Ishikawa (cell line): Measurements from ENCODE around the gene HTRA1.

ENCODE experiments used
- CEBPB ChIP-seq: IDR thresholded peaks from 2 replicates; pipeline ENCODE4 v1.6.1; 2012
- CREB1 ChIP-seq: IDR thresholded peaks from 2 replicates; pipeline ENCODE4 v1.6.1; 2012; ENCODE audit warnings: low read depth
- EGR1 ChIP-seq: IDR thresholded peaks from 2 replicates; pipeline ENCODE4 v1.6.1; 2012
- EP300 ChIP-seq: IDR thresholded peaks from 2 replicates; pipeline ENCODE4 v1.6.1; 2012; ENCODE audit warnings: borderline replicate concordance
- FOXM1 ChIP-seq: IDR thresholded peaks from 2 replicates; pipeline ENCODE4 v1.6.1; 2012; ENCODE audit warnings: low read depth, borderline replicate concordance
- MAX ChIP-seq: IDR thresholded peaks from 2 replicates; pipeline ENCODE4 v1.6.1; 2012
- NFIC ChIP-seq: IDR thresholded peaks from 2 replicates; pipeline ENCODE4 v1.6.1; 2012
- RAD21 ChIP-seq: IDR thresholded peaks from 2 replicates; pipeline ENCODE4 v1.6.1; 2012; ENCODE audit warnings: low read depth
- REST ChIP-seq: IDR thresholded peaks from 2 replicates; pipeline ENCODE4 v1.6.1; 2012; ENCODE audit warnings: low read depth, mild to moderate bottlenecking
- TAF1 ChIP-seq: IDR thresholded peaks from 2 replicates; pipeline ENCODE4 v1.6.1; 2012; ENCODE audit warnings: low read depth, mild to moderate bottlenecking
- TCF12 ChIP-seq: IDR thresholded peaks from 2 replicates; pipeline ENCODE4 v1.6.1; 2012; ENCODE audit warnings: low read depth
- TEAD4 ChIP-seq: IDR thresholded peaks from 2 replicates; pipeline ENCODE4 v1.6.1; 2012
- USF1 ChIP-seq: IDR thresholded peaks from 2 replicates; pipeline ENCODE4 v1.6.1; 2012
- YY1 ChIP-seq: IDR thresholded peaks from 2 replicates; pipeline ENCODE4 v1.6.1; 2012; ENCODE audit warnings: low read depth
- ZBTB7A ChIP-seq: IDR thresholded peaks from 2 replicates; pipeline ENCODE4 v1.6.1; 2012; ENCODE audit warnings: low read depth

The HTRA1 gene

GRCh38 chr10:122557516-122557915 is 96.2 kb downstream of the HTRA1 start:
- TF ChIP-seq REST = no peak
- no peak for TF ChIP-seq CREB1
- no peak for TF ChIP-seq EP300
- no peak for TF ChIP-seq CEBPB
- TF ChIP-seq RAD21 = no peak
- no peak for TF ChIP-seq TCF12
- no peak for TF ChIP-seq TEAD4
- no peak for TF ChIP-seq YY1
- no peak for TF ChIP-seq FOXM1
- TF ChIP-seq USF1 = no peak
- no peak for TF ChIP-seq ZBTB7A
- TF ChIP-seq MAX = no peak
- TF ChIP-seq TAF1 = no peak
- no peak for TF ChIP-seq EGR1
- TF ChIP-seq NFIC = no peak

- TF ChIP-seq CREB1 = no peak
- TF ChIP-seq USF1 = no peak
- no peak for TF ChIP-seq MAX
- no peak for TF ChIP-seq EP300
- TF ChIP-seq YY1 = no peak
- TF ChIP-seq EGR1 = no peak
- TF ChIP-seq FOXM1 = no peak
- no peak for TF ChIP-seq RAD21
Observed at GRCh38 chr10:122558452-122558851, 97.1 kb downstream of the HTRA1 start.

GRCh38 chr10:122559228-122559627 is 97.9 kb downstream of the HTRA1 start:
- TF ChIP-seq EGR1 (no peak), TEAD4 (no peak), USF1 (no peak), MAX (no peak), REST (no peak), RAD21 (no peak), FOXM1 (no peak), NFIC (no peak), CREB1 (no peak), EP300 (no peak), TAF1 (no peak)

- TF ChIP-seq CREB1 = no peak
- TF ChIP-seq EGR1 = no peak
- no peak for TF ChIP-seq TCF12
- TF ChIP-seq TEAD4 = no peak
- no peak for TF ChIP-seq YY1
- TF ChIP-seq ZBTB7A = no peak
- TF ChIP-seq EP300 = no peak
- no peak for TF ChIP-seq MAX
- no peak for TF ChIP-seq RAD21
- TF ChIP-seq REST = no peak
- no peak for TF ChIP-seq TAF1
- TF ChIP-seq USF1 = no peak
Observed at GRCh38 chr10:122560279-122560804, 99.0 kb downstream of the HTRA1 start, which contains the start of gene DMBT1. DMBT1 (plus strand) TSS chr10:122560754; CDS start chr10:122560771, 17 bp downstream.
